ENCODE data around the gene MLLT10.

The MLLT10 gene

DNA sequence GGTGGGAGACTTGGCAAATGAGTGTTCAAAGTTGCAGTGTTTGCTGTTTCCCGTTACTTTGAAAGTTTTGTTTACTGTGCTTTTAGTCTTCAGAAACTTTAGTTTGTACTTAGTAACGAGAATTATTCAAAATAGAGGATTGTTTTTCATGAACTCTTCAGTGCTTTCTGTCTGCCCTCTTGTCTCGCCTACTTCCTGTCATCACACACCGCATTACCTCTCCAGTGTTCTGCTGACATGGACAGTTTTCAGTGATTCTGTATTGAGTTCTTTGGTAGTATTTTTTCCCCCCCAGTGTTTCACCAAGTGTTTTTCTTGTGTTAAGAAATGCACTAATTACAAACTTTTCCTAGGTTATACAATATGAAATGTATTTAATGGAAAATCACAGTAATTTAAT lies 207.0 kb downstream of the MLLT10 start:
- DNase-seq (ENCODE audit: low spot score) = no peak

DNA sequence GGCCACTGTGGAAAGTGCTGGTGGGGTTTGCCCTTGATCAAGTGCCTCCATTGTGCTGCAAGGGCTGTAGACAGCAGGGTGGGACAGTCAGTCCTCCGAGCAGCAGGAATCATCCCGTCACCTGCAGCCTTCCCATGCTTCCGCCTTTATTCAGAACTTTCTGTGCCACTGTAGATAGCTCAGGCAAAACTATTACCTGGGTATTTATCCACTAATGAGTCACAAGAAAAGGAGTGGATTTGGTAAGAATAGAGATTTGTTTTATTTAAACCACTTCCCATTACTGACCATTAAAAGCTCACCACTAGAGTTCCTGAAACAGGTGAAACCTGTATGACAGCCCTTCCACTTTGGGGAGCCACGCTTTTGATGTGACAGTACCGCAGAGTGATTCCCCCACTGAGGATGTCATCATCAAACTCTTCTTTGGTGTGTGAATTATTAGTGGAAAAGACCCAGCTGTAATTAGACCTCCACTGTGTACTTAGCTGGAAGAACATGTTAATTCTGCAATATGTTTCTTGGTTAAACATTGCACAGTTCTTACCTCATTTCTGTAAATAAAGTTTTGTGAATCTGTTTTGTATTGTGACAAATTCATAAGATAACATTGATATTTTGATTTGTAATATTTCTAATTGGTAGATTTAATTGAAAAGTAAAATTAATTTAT lies 208.8 kb downstream of the MLLT10 start:
- DNase-seq (ENCODE audit: low spot score) = no peak

DNA sequence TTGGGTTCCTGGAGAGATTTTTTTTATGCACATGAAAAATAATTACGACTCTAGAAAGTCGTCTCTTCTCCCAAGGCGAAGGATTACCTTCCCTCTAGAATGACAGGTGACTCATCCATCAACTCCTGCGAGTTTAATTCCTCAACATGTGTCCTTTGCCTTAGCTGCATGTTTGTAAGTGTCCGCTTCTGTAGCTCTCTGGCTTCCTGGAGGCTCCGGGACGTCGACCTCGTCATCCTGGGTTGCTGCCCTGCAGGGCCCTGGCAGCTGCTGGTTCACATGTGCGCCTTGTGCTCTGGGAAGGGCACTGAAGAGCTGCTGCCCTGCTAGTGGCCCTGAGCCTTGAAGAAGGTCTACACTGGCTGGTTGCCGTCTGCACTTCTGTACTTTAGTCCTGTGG lies 210.2 kb downstream of the MLLT10 start:
- no peak for DNase-seq (ENCODE audit: low spot score)

DNA sequence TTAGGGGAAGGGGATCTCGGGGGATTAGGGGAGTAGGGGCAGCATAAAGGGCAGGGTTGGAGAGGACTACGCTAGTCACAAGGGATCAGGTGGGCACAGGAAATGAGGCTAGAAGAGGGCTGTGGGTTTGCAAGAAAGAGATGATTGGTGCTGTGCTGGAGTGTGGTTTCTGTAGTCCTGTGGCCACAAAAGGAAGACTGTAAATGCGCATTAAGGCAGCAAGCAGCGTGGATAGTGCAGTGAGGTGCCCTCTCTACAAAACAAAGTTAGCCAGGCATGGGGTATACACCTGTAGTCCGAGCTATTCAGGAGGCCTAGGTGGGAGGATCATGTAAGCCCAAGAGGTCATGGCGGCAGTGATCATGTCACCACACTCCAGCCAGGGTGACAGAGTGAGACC lies 212.1 kb downstream of the MLLT10 start:
- no peak for DNase-seq (ENCODE audit: low spot score)

DNA sequence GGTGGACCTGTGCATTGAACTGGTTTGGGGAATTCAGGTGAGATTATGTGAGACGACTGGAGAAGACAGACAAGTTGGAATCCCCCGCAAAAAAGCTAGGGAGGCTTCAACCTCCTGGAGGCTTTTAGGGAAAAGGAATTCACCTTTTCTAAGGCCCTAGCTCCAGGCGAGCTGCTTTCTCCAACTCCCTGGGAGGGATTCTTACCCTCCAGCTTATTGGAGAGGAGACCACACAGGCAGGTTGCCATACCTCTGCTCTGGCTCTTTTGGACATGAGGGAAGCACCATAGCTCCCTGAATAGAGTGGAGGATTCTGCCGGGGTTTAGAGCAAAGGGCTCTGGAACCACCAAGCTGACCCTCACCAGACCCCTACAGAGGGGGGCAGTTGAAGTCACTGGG lies 213.8 kb downstream of the MLLT10 start:
- DNase-seq (ENCODE audit: low spot score) = no peak

DNA sequence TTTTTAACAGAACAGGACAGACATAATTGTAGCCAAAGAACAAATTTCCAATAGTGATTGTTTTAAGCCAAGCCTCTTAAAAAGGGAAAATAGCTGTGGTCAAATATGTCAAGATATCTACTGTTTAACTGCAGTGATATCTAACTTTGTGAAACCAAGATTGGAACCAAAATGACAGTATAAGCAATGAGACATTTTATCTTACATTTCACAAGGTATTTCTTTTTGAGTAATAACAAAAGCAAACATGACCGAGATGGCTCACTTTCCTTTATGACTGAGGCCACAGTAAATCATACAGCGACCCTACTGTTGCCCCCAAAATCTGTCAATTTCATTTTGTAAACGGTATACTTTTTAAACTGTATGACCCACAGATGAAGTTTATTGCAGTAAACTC lies 215.8 kb downstream of the MLLT10 start:
- DNase-seq (ENCODE audit: low spot score) = no peak

DNA sequence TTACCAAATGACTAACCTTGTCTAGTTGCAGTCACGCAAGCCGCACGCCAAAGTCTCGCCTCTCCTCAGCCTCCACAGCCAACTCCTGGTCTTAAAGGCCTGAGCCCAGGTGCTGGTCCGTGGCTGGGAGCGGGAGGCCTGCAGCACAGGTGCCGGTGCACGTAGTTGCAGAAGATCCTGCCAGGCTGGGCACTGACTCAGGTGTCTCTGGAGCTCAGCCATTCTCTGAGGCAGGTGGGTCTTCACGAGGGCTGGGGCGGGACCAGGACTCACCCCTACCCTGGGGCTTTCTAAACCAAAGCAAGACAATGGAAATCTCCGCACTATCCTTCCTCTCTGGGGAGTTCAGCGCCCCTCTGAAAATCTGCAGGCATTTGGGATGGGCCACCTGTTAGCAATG lies 216.4 kb downstream of the MLLT10 start:
- DNase-seq (ENCODE audit: low spot score) = no peak

DNA sequence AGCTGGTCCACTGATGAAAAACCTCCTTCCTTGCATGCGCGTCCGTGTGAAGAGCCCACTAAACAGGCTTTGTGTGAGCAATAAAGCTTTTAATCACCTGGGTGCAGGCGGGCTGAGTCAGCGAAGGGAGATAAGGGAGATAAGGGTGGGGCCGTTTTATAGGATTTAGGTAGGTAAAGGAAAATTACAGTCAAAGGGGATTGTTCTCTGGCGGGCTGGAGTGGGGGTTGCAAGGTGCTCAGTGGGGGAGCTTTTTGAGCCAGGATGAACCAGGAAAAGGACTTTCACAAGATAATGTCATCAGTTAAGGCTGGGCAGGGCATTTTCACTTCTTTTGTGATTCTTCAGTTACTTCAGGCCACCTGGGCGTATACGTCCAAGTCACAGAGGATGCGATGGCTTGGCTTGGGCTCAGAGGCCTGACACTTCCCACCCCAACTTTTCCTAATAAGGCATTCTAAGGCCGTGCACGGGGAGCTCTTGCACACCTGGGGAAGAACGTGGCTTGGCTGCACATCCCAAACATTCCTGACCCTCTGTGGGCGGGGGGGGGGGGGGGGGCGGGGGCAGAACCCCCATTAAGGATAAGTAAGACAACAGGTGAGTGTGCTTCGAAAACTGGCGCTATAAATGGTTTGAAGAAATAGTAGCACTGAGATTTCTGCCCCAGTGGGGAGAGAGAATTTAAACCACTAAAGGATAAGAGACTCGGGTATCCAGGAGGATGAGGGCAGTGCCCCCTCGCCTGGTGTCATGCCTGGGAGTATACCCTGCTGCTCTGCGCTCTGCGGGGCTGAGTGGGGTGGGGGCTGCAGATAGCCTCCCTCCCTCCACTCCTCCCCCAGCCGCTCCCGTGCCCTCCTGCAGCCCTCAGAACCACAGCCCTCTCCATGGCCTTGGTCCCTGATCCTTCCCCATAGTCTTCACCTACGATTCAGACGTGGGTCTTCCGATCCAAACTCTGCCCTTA lies 217.6 kb downstream of the MLLT10 start:
- DNase-seq (ENCODE audit: low spot score) = no peak

DNA sequence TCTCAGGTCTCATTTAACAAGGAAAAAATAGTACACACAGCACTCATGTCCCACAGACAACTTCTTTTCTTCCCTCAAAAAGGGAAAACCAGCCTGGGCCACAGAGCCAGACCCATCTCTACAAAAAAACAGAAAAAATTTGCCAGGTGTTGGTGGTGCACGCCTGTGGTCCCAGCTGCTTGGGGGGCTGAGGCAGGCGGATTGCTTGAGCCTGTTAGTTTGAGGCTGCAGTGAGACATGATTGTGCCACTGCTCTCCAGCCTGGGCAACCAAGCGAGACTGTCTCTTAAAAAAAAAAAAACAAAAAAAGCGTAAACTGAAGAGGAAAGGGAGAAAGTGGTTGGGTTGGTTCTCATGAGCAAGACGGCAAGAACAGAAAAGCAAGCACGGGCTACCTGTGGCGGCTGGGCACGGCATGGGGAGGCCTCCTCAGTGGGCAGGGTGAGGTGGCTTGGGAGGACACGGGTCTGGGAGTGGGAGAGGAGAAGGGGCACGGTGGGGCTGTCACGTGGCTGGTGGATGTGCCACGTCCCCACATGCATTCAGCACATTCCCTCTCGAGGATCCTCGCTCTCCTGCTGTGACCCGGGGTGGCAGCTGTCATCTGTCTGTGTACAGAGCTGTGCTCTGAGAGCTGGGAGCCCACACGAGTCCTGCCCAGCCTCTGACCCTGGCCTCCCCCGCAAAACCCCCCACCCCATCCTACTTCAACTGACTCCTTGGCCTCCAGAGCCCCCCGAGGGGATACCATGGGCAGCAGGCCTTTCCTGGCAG lies 219.7 kb downstream of the MLLT10 start:
- no peak for DNase-seq (ENCODE audit: low spot score)

DNA sequence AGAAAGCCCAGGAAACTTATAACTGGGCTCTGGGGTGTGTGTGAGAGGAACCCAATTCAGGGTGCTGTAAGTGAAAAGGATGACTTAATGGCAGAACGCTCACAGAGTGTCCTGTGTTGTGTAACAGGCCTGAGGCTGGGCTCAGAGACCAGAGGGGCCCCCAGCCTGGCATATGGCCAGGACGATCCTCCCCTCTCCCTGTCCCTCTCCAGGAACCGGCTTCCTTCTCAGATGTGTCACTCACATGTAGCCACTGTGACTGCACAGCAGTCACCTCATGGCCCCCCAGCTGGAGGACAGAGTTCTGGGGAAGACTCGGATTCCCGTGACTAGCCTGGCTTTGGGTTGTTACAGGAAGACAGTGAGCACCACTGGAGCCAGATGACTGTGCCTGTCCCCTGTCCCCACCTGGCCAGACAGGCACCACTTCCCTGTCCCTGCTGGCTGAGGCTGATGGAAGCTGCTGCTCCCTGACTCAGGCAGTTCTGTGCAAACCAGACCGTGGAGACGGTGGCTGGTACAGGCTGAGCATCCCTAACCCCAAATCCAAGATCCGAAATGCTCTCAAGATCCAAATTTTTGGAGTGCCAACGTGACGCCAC lies 220.5 kb downstream of the MLLT10 start:
- no peak for DNase-seq (ENCODE audit: low spot score)

DNA sequence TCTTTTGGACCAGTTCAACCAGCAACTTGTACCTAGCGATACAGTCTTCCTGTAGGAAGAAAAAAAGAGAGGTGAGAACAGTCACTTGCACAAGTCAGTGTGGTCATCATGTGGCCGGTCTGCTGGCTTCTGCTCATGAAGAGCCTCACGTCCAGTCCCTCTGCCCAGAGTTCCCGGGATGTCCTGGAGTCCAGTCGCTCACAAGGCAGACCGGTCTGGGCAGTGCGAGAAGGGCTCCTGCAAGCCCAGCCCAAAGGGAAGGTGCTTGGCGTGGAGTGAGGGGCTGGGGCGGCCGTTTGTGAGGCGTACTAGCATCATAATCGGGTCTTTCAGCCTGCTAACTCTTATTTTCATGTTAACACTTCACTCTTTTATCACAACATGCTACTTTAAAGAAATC lies 222.7 kb downstream of the MLLT10 start:
- DNase-seq (ENCODE audit: low spot score) = no peak

DNA sequence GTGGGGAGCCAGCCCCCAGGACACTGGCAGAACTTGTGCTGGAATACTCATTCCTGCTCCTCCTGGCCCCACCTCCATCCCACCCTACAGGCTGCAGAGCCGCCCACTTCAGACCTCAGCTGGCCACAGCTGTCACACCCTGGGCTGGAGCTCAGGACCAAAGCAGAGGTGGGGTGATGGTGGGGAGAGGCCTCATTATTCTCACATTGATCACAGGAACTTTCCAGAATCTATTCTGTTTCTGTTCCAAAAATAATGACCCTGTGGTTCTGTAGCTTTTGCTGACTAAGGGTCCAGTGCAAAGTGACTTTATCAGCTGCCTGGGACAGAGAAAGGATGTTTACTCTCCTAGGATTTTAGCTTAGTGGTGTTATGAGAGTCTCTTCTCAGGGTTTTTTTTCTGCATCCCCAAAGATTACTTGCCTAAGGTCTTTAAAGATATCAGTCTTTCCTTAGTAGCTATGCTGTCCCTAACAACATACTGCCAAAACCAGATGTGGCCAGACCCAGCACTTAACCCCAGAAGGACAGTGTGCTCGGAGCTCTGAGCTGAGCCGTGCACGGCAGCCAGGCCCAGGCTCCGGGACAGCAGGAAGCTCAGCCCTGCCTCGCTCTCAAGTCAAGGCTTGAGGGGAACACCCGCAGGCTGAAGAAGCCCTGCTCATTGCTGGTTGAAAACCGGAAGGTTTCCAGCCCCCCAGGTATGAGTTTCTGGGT lies 223.3 kb downstream of the MLLT10 start:
- no peak for DNase-seq (ENCODE audit: low spot score)

DNA sequence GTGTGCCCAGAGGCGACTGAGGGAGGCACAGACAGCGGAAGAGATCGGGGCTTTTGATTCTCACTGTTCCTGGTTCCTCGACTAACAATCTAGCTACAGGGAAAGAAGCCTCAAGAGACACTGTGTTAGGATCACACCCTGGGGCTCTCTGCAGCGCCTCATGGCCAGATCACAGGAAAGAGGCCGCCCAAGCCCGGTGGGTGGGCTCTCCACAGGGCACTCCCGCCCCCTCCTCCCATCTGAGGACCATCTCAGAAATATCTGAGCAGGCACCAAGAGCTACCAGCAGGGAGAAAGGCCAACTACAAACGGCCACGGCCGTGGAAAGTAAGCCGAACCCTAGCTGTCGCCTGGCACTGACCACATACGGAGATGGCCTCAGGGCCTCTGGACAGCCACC lies 224.2 kb downstream of the MLLT10 start:
- no peak for DNase-seq (ENCODE audit: low spot score)

DNA sequence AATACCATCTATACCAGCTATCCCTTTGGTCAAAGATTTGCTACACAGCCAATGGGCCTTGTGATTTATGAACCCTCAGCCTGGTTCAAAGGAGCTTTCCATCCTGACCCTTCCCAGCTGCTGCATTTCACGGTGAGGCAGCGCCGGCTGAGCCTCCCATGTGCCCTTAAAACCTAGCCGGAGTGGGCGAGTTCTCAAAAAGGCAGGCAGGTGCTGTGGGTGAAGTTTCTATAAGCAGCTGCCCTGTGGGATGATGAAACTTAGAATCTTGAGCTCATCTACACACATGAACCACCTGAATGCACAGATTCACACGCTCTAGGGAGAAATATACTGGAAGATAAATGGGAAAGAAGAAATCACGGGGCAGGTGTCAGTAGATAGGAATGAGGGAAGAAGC lies 224.7 kb downstream of the MLLT10 start:
- DNase-seq (ENCODE audit: low spot score) = no peak

DNA sequence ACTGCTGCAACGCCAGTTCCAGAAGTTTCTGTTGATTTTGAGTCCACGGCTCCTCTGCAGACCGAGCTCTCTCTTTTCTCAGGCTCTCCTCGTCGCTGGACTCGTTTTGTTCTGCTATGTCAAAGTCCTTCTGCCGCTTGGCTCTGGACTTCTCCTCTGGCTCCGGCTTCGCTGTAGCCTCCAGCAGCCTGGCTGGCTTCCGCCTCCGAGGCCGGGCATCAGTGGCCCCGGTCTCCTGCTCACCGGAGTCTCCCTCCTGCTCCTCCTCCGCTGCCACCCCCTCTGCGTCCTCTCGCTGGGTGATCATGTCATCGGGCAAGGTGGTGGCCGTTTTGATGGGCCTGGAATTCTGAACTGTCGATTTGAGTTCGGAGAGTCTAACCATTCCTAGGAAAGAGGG lies 225.2 kb downstream of the MLLT10 start:
- DNase-seq (ENCODE audit: low spot score) = no peak

DNA sequence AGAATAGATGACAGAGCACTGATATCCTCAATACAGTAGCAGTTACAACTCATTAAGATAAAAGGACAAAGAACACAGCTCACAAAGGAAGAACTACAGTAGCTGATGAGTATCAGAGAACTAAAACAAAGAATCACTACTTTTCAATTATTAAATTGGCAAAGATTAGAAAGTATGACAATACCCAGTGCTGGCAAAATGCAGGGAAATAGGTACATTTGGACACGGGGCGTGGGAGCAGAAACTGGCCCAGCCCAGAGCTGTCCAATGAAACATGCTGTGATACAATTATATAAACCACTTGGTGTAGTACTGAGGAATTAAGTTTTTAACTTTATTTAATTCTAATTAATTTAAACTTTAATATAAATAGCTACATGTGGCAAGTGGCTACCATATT lies 226.3 kb downstream of the MLLT10 start:
- DNase-seq (ENCODE audit: low spot score) = no peak

DNA sequence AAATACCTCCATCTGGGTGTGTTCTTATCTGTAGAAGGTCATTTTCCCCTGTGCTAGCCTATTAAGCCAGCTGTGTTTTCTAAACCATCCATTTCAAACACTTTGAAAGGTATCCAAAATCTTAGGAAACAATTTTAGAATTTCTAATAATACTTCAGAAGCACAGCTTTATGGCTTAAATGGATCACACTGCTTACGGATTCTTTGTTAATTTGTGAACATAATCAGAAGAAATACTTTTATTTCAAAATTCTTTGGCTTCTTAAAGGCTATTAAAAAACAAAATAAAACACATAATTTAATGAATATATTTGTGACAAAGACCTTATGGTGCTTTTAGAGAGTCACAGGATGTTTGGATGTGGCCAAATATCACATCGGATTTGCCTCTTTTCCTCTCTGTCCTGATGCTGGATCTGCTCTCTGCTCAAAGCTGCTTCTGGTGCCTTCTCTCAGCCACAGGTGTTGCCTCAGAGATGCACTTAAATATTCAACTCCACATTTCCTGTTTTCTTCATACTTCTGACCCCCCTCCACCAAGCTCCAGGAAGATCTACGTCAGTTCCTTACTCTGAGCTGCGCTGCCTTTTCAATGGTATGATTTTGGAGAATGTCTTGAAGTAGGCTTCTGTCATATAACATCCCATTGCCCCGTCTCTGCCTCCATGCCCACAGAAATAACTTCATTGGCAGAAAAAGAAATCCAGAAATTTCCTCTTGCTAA lies 230.6 kb downstream of the MLLT10 start:
- DNase-seq (ENCODE audit: low spot score) = no peak

DNA sequence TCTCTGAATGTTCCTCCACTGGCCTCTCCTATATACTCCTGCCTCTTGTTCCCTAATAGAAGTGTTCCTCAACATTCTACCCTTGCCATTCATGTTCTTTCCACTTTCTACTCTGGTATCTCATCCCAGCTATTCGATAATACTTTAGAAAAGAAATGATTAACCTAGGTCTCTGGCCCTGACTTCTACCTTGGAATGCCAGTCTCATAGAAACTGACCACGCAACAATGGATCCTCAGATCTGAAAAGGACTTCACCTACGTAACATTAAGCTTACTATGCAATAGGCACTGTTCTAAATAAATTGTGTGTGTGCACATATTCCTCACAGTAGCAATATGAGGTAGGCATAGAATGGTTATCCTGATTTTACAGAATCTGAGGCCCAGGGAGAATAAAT lies 235.0 kb downstream of the MLLT10 start:
- DNase-seq (ENCODE audit: low spot score) = no peak

DNA sequence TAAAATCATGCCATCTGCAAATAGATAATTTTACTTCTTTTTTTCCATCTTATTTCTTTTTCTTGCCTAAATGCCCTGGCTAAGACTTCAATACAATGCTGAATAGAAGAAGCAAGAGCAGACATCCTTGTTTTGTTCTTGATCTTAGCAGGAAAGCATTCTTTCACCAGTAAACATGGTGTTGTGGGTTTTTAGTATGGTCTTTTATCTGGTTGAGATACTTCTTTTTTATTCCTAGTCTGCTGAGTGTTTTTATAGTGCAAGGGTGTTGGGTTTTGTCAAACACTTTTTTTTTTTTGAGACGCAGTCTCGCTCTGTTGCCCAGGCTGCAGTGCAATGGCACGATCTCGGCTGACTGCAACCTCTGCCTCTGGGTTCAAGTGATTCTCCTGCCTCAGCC lies 237.2 kb downstream of the MLLT10 start:
- DNase-seq (ENCODE audit: low spot score) = no peak

DNA sequence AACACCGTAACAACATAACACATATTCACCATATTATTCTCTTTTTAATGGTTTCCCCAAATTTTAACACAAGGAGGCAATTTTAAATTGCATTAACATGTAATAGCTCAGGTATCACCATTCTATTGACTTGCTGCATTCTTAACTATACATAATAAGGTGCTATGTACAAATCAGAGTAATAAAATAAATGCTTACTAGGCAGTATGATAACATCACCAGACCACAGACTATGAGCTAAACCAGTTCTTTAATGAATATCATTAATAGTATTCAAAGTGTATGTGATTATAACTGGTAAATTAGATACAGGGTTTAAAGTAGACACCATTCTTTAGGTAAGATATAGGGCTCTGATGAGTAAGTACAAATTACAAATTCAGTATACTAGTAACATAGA lies 242.9 kb downstream of the MLLT10 start:
- no peak for DNase-seq (ENCODE audit: low spot score)

DNA sequence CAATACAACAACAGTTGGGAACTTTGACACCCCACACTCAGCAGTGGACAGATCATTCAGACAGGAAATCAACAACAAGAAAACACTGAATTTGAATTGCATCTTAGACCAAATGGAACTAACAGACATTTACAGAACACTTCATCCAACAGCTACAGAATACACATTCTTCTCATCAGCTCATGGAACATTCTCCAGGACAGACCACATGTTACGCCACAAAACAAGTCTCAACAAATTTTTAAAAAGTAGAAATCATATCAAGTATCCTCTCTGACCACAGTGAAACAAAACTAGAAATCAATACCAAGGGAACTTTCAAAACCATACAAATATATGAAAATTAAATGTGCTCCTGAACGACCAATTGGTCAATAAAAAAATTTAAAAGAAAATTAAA lies 257.2 kb downstream of the MLLT10 start:
- DNase-seq (ENCODE audit: low spot score) = no peak
